ENCODE data around the gene TPRA1. TPM values are rescaled to one million over a fixed set of nuclear protein-coding genes. Genes with fewer than 3 reads are reported as not detected.

The TPRA1 gene
- total and polyA plus RNA-seq, 9 donors, result 19.1 to 27.9 (median 22.0) TPM

- peaks cover 8% of the 10 kb centered on the region for H3K4me1 ChIP-seq (ENCODE audit: control insufficient read depth, insufficient read depth, low read length)
- WGBS (ENCODE audit: insufficient coverage), result 52% methylated on average over 3 of the region's 12 CpGs
- H3K36me3 ChIP-seq (ENCODE audit: control insufficient read depth, insufficient read depth, low read length), result no peaks in the 10 kb centered on the region
- H3K4me3 ChIP-seq (ENCODE audit: low read length), result no peak overlapping the region
- no peaks in the 10 kb centered on the region for H3K9me3 ChIP-seq (replicated peaks; ENCODE audit: control insufficient read depth, low read depth, low read length)
- H3K27ac ChIP-seq (ENCODE audit: low read length), result no peak overlapping the region
- DNase-seq, result no peak
- H3K27me3 ChIP-seq (ENCODE audit: control insufficient read depth, insufficient read depth, low read length), result peaks cover 23% of the 10 kb centered on the region
These were observed 40.5 kb upstream of the TPRA1 start for GRCh38 chr3:127630811-127631714.

- no peaks in the 10 kb centered on the region for H3K9me3 ChIP-seq (replicated peaks; ENCODE audit: control insufficient read depth, low read depth, low read length)
- no peak overlapping the region for H3K27ac ChIP-seq (ENCODE audit: low read length)
- H3K4me3 ChIP-seq (ENCODE audit: low read length), result peak overlapping the region; percentile 48
- H3K36me3 ChIP-seq (ENCODE audit: control insufficient read depth, insufficient read depth, low read length), result no peaks in the 10 kb centered on the region
- H3K27me3 ChIP-seq (ENCODE audit: control insufficient read depth, insufficient read depth, low read length), result peaks cover 23% of the 10 kb centered on the region
- DNase-seq, result peak; percentile 45
- peaks cover 8% of the 10 kb centered on the region for H3K4me1 ChIP-seq (ENCODE audit: control insufficient read depth, insufficient read depth, low read length)
- 13% methylated on average over 65 of the region's 65 CpGs for whole genome bisulfite sequencing (ENCODE audit: insufficient coverage)
These were observed 39.2 kb upstream of the TPRA1 start for GRCh38 chr3:127629467-127630403.

GRCh38 chr3:127628788-127629466 is 38.4 kb upstream of the TPRA1 start, which contains the start of gene PODXL2:
PODXL2 (plus strand) TSS chr3:127629185; CDS start chr3:127629220, 35 bp downstream.
- Histone ChIP-seq H3K4me1 (ENCODE audit: control insufficient read depth, insufficient read depth, low read length) (peaks cover 8% of the 10 kb centered on the region), H3K36me3 (ENCODE audit: control insufficient read depth, insufficient read depth, low read length) (no peaks in the 10 kb centered on the region), H3K4me3 (ENCODE audit: low read length) (peak within 1 kb of the TSS; percentile 48), H3K27ac (ENCODE audit: low read length) (no peak within 1 kb of the TSS), H3K9me3 (replicated peaks; ENCODE audit: control insufficient read depth, low read depth, low read length) (no peaks in the 10 kb centered on the region), H3K27me3 (ENCODE audit: control insufficient read depth, insufficient read depth, low read length) (peaks cover 23% of the 10 kb centered on the region)
- under 1% methylated on average over 104 of the region's 105 CpGs for WGBS (ENCODE audit: insufficient coverage)
- peak; percentile 81 for DNase-seq

- H3K4me1 ChIP-seq (ENCODE audit: control insufficient read depth, insufficient read depth, low read length), result peaks cover 8% of the 10 kb centered on the region
- H3K27me3 ChIP-seq (ENCODE audit: control insufficient read depth, insufficient read depth, low read length), result peaks cover 23% of the 10 kb centered on the region
- H3K9me3 ChIP-seq (replicated peaks; ENCODE audit: control insufficient read depth, low read depth, low read length), result no peaks in the 10 kb centered on the region
- H3K4me3 ChIP-seq (ENCODE audit: low read length), result no peak overlapping the region
- 67% methylated on average over 1 of the region's 4 CpGs for WGBS (ENCODE audit: insufficient coverage)
- no peak overlapping the region for H3K27ac ChIP-seq (ENCODE audit: low read length)
- DNase-seq, result peak; percentile 17
- H3K36me3 ChIP-seq (ENCODE audit: control insufficient read depth, insufficient read depth, low read length), result no peaks in the 10 kb centered on the region
These were observed 37.9 kb upstream of the TPRA1 start for GRCh38 chr3:127628426-127628787.

GRCh38 chr3:127625821-127626220 is 35.3 kb upstream of the TPRA1 start:
- Histone ChIP-seq H3K4me3 (ENCODE audit: low read length) (no peak overlapping the region), H3K27me3 (ENCODE audit: control insufficient read depth, insufficient read depth, low read length) (peaks cover 15% of the 10 kb centered on the region), H3K36me3 (ENCODE audit: control insufficient read depth, insufficient read depth, low read length) (peaks cover 14% of the 10 kb centered on the region), H3K9me3 (replicated peaks; ENCODE audit: control insufficient read depth, low read depth, low read length) (no peaks in the 10 kb centered on the region), H3K4me1 (ENCODE audit: control insufficient read depth, insufficient read depth, low read length) (peaks cover 8% of the 10 kb centered on the region), H3K27ac (ENCODE audit: low read length) (no peak overlapping the region)
- WGBS (ENCODE audit: insufficient coverage), result 40% methylated on average over 1 of the region's 2 CpGs
- DNase-seq, result no peak

GRCh38 chr3:127624063-127624462 is 33.5 kb upstream of the TPRA1 start:
- whole genome bisulfite sequencing (ENCODE audit: insufficient coverage), result no CpG with 5 or more reads among the region's 5 CpGs
- DNase-seq, result no peak
- H3K4me1 ChIP-seq (ENCODE audit: control insufficient read depth, insufficient read depth, low read length), result no peaks in the 10 kb centered on the region

GRCh38 chr3:127622772-127623576 is 32.4 kb upstream of the TPRA1 start:
- WGBS (ENCODE audit: insufficient coverage), result 88% methylated on average over 4 of the region's 8 CpGs
- H3K4me1 ChIP-seq (ENCODE audit: control insufficient read depth, insufficient read depth, low read length), result no peaks in the 10 kb centered on the region
- no peak overlapping the region for H3K27ac ChIP-seq (ENCODE audit: low read length)
- DNase-seq, result no peak
- H3K36me3 ChIP-seq (ENCODE audit: control insufficient read depth, insufficient read depth, low read length), result peaks cover 34% of the 10 kb centered on the region
- H3K4me3 ChIP-seq (ENCODE audit: low read length), result no peak overlapping the region
- H3K27me3 ChIP-seq (ENCODE audit: control insufficient read depth, insufficient read depth, low read length), result peaks cover 2% of the 10 kb centered on the region
- no peaks in the 10 kb centered on the region for H3K9me3 ChIP-seq (replicated peaks; ENCODE audit: control insufficient read depth, low read depth, low read length)

More at GRCh38 chr3:127624063-127624462, 33.5 kb upstream of the TPRA1 start:
- Histone ChIP-seq H3K9me3 (replicated peaks; ENCODE audit: control insufficient read depth, low read depth, low read length) (no peaks in the 10 kb centered on the region), H3K27ac (ENCODE audit: low read length) (no peak overlapping the region), H3K36me3 (ENCODE audit: control insufficient read depth, insufficient read depth, low read length) (peaks cover 24% of the 10 kb centered on the region), H3K4me3 (ENCODE audit: low read length) (no peak overlapping the region), H3K27me3 (ENCODE audit: control insufficient read depth, insufficient read depth, low read length) (peaks cover 6% of the 10 kb centered on the region)

- Histone ChIP-seq H3K4me3 (ENCODE audit: low read length) (no peak overlapping the region), H3K4me1 (ENCODE audit: control insufficient read depth, insufficient read depth, low read length) (no peaks in the 10 kb centered on the region), H3K36me3 (ENCODE audit: control insufficient read depth, insufficient read depth, low read length) (peaks cover 44% of the 10 kb centered on the region), H3K9me3 (replicated peaks; ENCODE audit: control insufficient read depth, low read depth, low read length) (no peaks in the 10 kb centered on the region), H3K27ac (ENCODE audit: low read length) (no peak overlapping the region), H3K27me3 (ENCODE audit: control insufficient read depth, insufficient read depth, low read length) (peaks cover 1% of the 10 kb centered on the region)
- no peak for DNase-seq
- 84% methylated on average over 4 of the region's 11 CpGs for WGBS (ENCODE audit: insufficient coverage)
These were observed 31.5 kb upstream of the TPRA1 start for GRCh38 chr3:127622031-127622430.

- Histone ChIP-seq H3K36me3 (ENCODE audit: control insufficient read depth, insufficient read depth, low read length) (peaks cover 51% of the 10 kb centered on the region), H3K27ac (ENCODE audit: low read length) (no peak overlapping the region), H3K4me1 (ENCODE audit: control insufficient read depth, insufficient read depth, low read length) (no peaks in the 10 kb centered on the region), H3K9me3 (replicated peaks; ENCODE audit: control insufficient read depth, low read depth, low read length) (no peaks in the 10 kb centered on the region), H3K4me3 (ENCODE audit: low read length) (no peak overlapping the region), H3K27me3 (ENCODE audit: control insufficient read depth, insufficient read depth, low read length) (no peaks in the 10 kb centered on the region)
- DNase-seq, result no peak
- WGBS (ENCODE audit: insufficient coverage), result 93% methylated on average over 31 of the region's 32 CpGs
These were observed 30.3 kb upstream of the TPRA1 start for GRCh38 chr3:127620637-127621375.
